Measurements from ENCODE around the gene TGIF2.

TGIF2 gene

GRCh38 chr20:36572701-36573102 is 695 bp upstream of the TGIF2 start:
- Histone ChIP-seq H2AK5ac (ENCODE audit: low read length, severe bottlenecking) (peak overlapping the region; percentile 49), H3K27ac (ENCODE audit: low read length, poor library complexity, severe bottlenecking) (peak overlapping the region; percentile 72), H3K9me3 (ENCODE audit: control insufficient read depth, low read length) (no peaks in the 10 kb centered on the region), H2BK5ac (ENCODE audit: low read depth, low read length, poor library complexity, severe bottlenecking) (no peak overlapping the region), H3K4ac (ENCODE audit: low read depth in 1 of 2, low read length in 2 of 2) (peak overlapping the region; percentile 42), H3K14ac (ENCODE audit: low read length in 2 of 2) (peak overlapping the region in 1 of 2 experiments; percentile 90), H2BK120ac (ENCODE audit: low read depth, low read length) (peak overlapping the region; percentile 59), H3K9ac (ENCODE audit: low read length) (peak overlapping the region; percentile 62), H2AFZ (ENCODE audit: low read depth, low read length) (peak overlapping the region; percentile 81), H3K4me1 (ENCODE audit: control insufficient read depth, insufficient read depth, low read depth, low read length) (peaks cover 26% of the 10 kb centered on the region), H3K4me2 (ENCODE audit: low read length, poor library complexity, severe bottlenecking) (peak overlapping the region; percentile 76), H2BK15ac (ENCODE audit: low read depth, poor library complexity, severe bottlenecking) (no peak overlapping the region), H3K23ac (ENCODE audit: low read length in 2 of 2) (peak overlapping the region in 1 of 2 experiments; percentile 83), H3K18ac (ENCODE audit: low read depth in 1 of 2, low read length in 2 of 2) (peak overlapping the region; percentile 44 to 96), H3K36me3 (ENCODE audit: control insufficient read depth in 1 of 2, insufficient read depth in 2 of 2, low read depth in 1 of 2, low read length in 2 of 2) (no peaks in the 10 kb centered on the region), H3K27me3 (ENCODE audit: control insufficient read depth in 1 of 2, insufficient read depth in 1 of 2, low read length in 2 of 2) (no peaks in the 10 kb centered on the region), H3K4me3 (ENCODE audit: insufficient read depth in 1 of 2, low read depth in 1 of 2, low read length in 2 of 2) (peak overlapping the region; percentile 46 to 68), H3K79me1 (replicated peaks; ENCODE audit: low read length, poor library complexity, severe bottlenecking) (no peaks in the 10 kb centered on the region), H2BK12ac (ENCODE audit: low read length in 2 of 2) (peak overlapping the region in 1 of 2 experiments; percentile 96), H4K8ac (ENCODE audit: low read length) (peak overlapping the region; percentile 99), H4K91ac (ENCODE audit: low read length) (peak overlapping the region; percentile 67)
- DNase-seq = peak; percentile 74
- 4% methylated on average over 20 of the region's 20 CpGs for WGBS

- H2AK5ac ChIP-seq (ENCODE audit: low read length, severe bottlenecking) = no peak overlapping the region
- H2AFZ ChIP-seq (ENCODE audit: low read depth, low read length) = no peak overlapping the region
- WGBS = 2% methylated on average over 27 of the region's 53 CpGs
- peak overlapping the region; percentile 61 to 95 for H3K18ac ChIP-seq (ENCODE audit: low read depth in 1 of 2, low read length in 2 of 2)
- H2BK5ac ChIP-seq (ENCODE audit: low read depth, low read length, poor library complexity, severe bottlenecking) = no peak overlapping the region
- peak overlapping the region; percentile 88 for H2BK15ac ChIP-seq (ENCODE audit: low read depth, poor library complexity, severe bottlenecking)
- peak overlapping the region; percentile 66 to 78 for H3K14ac ChIP-seq (ENCODE audit: low read length in 2 of 2)
- H3K23ac ChIP-seq (ENCODE audit: low read length in 2 of 2) = peak overlapping the region; percentile 22 to 92
- H3K79me1 ChIP-seq (replicated peaks; ENCODE audit: low read length, poor library complexity, severe bottlenecking) = peaks cover 3% of the 10 kb centered on the region
- peak overlapping the region; percentile 77 for H3K4me2 ChIP-seq (ENCODE audit: low read length, poor library complexity, severe bottlenecking)
- peaks cover 26% of the 10 kb centered on the region for H3K4me1 ChIP-seq (ENCODE audit: control insufficient read depth, insufficient read depth, low read depth, low read length)
- H2BK12ac ChIP-seq (ENCODE audit: low read length in 2 of 2) = peak overlapping the region in 1 of 2 experiments; percentile 38
- H3K4ac ChIP-seq (ENCODE audit: low read depth in 1 of 2, low read length in 2 of 2) = peak overlapping the region; percentile 81 to 89
- H4K8ac ChIP-seq (ENCODE audit: low read length) = peak overlapping the region; percentile 69
- peak overlapping the region; percentile 62 for H3K9ac ChIP-seq (ENCODE audit: low read length)
- no peaks in the 10 kb centered on the region for H3K9me3 ChIP-seq (ENCODE audit: control insufficient read depth, low read length)
- peaks cover 0 to 5% of the 10 kb centered on the region in 2 experiments for H3K36me3 ChIP-seq (ENCODE audit: control insufficient read depth in 1 of 2, insufficient read depth in 2 of 2, low read depth in 1 of 2, low read length in 2 of 2)
- peak overlapping the region; percentile 92 for H2BK120ac ChIP-seq (ENCODE audit: low read depth, low read length)
- H3K27ac ChIP-seq (ENCODE audit: low read length, poor library complexity, severe bottlenecking) = peak overlapping the region; percentile 41
- no peaks in the 10 kb centered on the region for H3K27me3 ChIP-seq (ENCODE audit: control insufficient read depth in 1 of 2, insufficient read depth in 1 of 2, low read length in 2 of 2)
- DNase-seq = peak; percentile 47
- peak overlapping the region; percentile 71 to 76 for H3K4me3 ChIP-seq (ENCODE audit: insufficient read depth in 1 of 2, low read depth in 1 of 2, low read length in 2 of 2)
- H4K91ac ChIP-seq (ENCODE audit: low read length) = no peak overlapping the region
These were observed 485 bp downstream of the TGIF2 start for GRCh38 chr20:36573798-36574365.

- H3K9ac ChIP-seq (ENCODE audit: low read length) = no peak overlapping the region
- peak overlapping the region; percentile 45 for H4K8ac ChIP-seq (ENCODE audit: low read length)
- H3K4me2 ChIP-seq (ENCODE audit: low read length, poor library complexity, severe bottlenecking) = peak overlapping the region; percentile 77
- peak overlapping the region; percentile 92 for H2BK120ac ChIP-seq (ENCODE audit: low read depth, low read length)
- under 1% methylated on average over 58 of the region's 69 CpGs for WGBS
- peak; percentile 72 for DNase-seq
- H3K79me1 ChIP-seq (replicated peaks; ENCODE audit: low read length, poor library complexity, severe bottlenecking) = peaks cover 6% of the 10 kb centered on the region
- H4K91ac ChIP-seq (ENCODE audit: low read length) = no peak overlapping the region
- H3K27ac ChIP-seq (ENCODE audit: low read length, poor library complexity, severe bottlenecking) = peak overlapping the region; percentile 64
- no peaks in the 10 kb centered on the region for H3K27me3 ChIP-seq (ENCODE audit: control insufficient read depth in 1 of 2, insufficient read depth in 1 of 2, low read length in 2 of 2)
- H3K23ac ChIP-seq (ENCODE audit: low read length in 2 of 2) = peak overlapping the region in 1 of 2 experiments; percentile 97
- peaks cover 0 to 7% of the 10 kb centered on the region in 2 experiments for H3K36me3 ChIP-seq (ENCODE audit: control insufficient read depth in 1 of 2, insufficient read depth in 2 of 2, low read depth in 1 of 2, low read length in 2 of 2)
- H3K9me3 ChIP-seq (ENCODE audit: control insufficient read depth, low read length) = no peaks in the 10 kb centered on the region
- peak overlapping the region; percentile 21 to 55 for H2BK12ac ChIP-seq (ENCODE audit: low read length in 2 of 2)
- peak overlapping the region; percentile 70 to 78 for H3K14ac ChIP-seq (ENCODE audit: low read length in 2 of 2)
- peak overlapping the region; percentile 20 for H2AFZ ChIP-seq (ENCODE audit: low read depth, low read length)
- peak overlapping the region; percentile 88 for H2BK15ac ChIP-seq (ENCODE audit: low read depth, poor library complexity, severe bottlenecking)
- H2BK5ac ChIP-seq (ENCODE audit: low read depth, low read length, poor library complexity, severe bottlenecking) = peak overlapping the region; percentile 67
- peak overlapping the region; percentile 71 to 76 for H3K4me3 ChIP-seq (ENCODE audit: insufficient read depth in 1 of 2, low read depth in 1 of 2, low read length in 2 of 2)
- peak overlapping the region; percentile 37 to 61 for H3K18ac ChIP-seq (ENCODE audit: low read depth in 1 of 2, low read length in 2 of 2)
- H3K4ac ChIP-seq (ENCODE audit: low read depth in 1 of 2, low read length in 2 of 2) = peak overlapping the region; percentile 81 to 89
- peaks cover 26% of the 10 kb centered on the region for H3K4me1 ChIP-seq (ENCODE audit: control insufficient read depth, insufficient read depth, low read depth, low read length)
- no peak overlapping the region for H2AK5ac ChIP-seq (ENCODE audit: low read length, severe bottlenecking)
These were observed 1.2 kb downstream of the TGIF2 start for GRCh38 chr20:36574366-36575135.

GRCh38 chr20:36576081-36576445 is 2.7 kb downstream of the TGIF2 start:
- peaks cover 0 to 14% of the 10 kb centered on the region in 2 experiments for H3K36me3 ChIP-seq (ENCODE audit: control insufficient read depth in 1 of 2, insufficient read depth in 2 of 2, low read depth in 1 of 2, low read length in 2 of 2)
- peaks cover 29% of the 10 kb centered on the region for H3K4me1 ChIP-seq (ENCODE audit: control insufficient read depth, insufficient read depth, low read depth, low read length)
- no peak for DNase-seq
- H3K79me1 ChIP-seq (replicated peaks; ENCODE audit: low read length, poor library complexity, severe bottlenecking) = peaks cover 7% of the 10 kb centered on the region
- H2BK12ac ChIP-seq (ENCODE audit: low read length in 2 of 2) = no peak overlapping the region
- no peak overlapping the region for H3K4ac ChIP-seq (ENCODE audit: low read depth in 1 of 2, low read length in 2 of 2)
- H3K27me3 ChIP-seq (ENCODE audit: control insufficient read depth in 1 of 2, insufficient read depth in 1 of 2, low read length in 2 of 2) = no peaks in the 10 kb centered on the region
- no peak overlapping the region for H3K4me3 ChIP-seq (ENCODE audit: insufficient read depth in 1 of 2, low read depth in 1 of 2, low read length in 2 of 2)
- H2BK120ac ChIP-seq (ENCODE audit: low read depth, low read length) = no peak overlapping the region
- H3K18ac ChIP-seq (ENCODE audit: low read depth in 1 of 2, low read length in 2 of 2) = no peak overlapping the region
- no peak overlapping the region for H3K14ac ChIP-seq (ENCODE audit: low read length in 2 of 2)
- H4K91ac ChIP-seq (ENCODE audit: low read length) = no peak overlapping the region
- H2AK5ac ChIP-seq (ENCODE audit: low read length, severe bottlenecking) = peak overlapping the region; percentile 12
- no peak overlapping the region for H3K9ac ChIP-seq (ENCODE audit: low read length)
- no peak overlapping the region for H3K4me2 ChIP-seq (ENCODE audit: low read length, poor library complexity, severe bottlenecking)
- H3K27ac ChIP-seq (ENCODE audit: low read length, poor library complexity, severe bottlenecking) = peak overlapping the region; percentile 33
- WGBS = 93% methylated on average over 1 of the region's 1 CpG
- H2BK15ac ChIP-seq (ENCODE audit: low read depth, poor library complexity, severe bottlenecking) = no peak overlapping the region
- no peak overlapping the region for H2BK5ac ChIP-seq (ENCODE audit: low read depth, low read length, poor library complexity, severe bottlenecking)
- no peak overlapping the region for H2AFZ ChIP-seq (ENCODE audit: low read depth, low read length)
- no peak overlapping the region for H3K23ac ChIP-seq (ENCODE audit: low read length in 2 of 2)
- H3K9me3 ChIP-seq (ENCODE audit: control insufficient read depth, low read length) = no peaks in the 10 kb centered on the region
- H4K8ac ChIP-seq (ENCODE audit: low read length) = no peak overlapping the region

Data from mesenchymal stem cell (in vitro differentiated cells and primary cell).